Esophagus squamous epithelium (tissue), 5 donors: ENCODE data around the gene SNIP1. TPM values are rescaled to one million over a fixed set of nuclear protein-coding genes. Genes with fewer than 3 reads are reported as not detected.
A peak's percentile ranks its signal among the peaks of the same experiment; 100 is the strongest.

ENCODE experiments used
- DNase-seq: peaks from one replicate; lab custom pipeline; 2025; lab: John Stamatoyannopoulos, UW
- H3K27ac ChIP-seq, 4 donors: fragments of 200-600 bp; sonication (generic); one replicate each; pipeline ENCODE4 v1.5.1; 2016 to 2019; ENCODE audit warnings: mild to moderate bottlenecking in 1 of 4
- H3K27me3 ChIP-seq, 4 donors: fragments of 200-600 bp; sonication (generic); 1 replicate in 3 of 4; 2 replicates in 1 of 4; pipeline versions ENCODE4 v1.5.1 to v1.6.0; 2017 to 2021; ENCODE audit warnings: antibody characterized with exemption in 1 of 4
- H3K36me3 ChIP-seq, 3 donors: fragments of 200-600 bp; sonication (generic); one replicate each; pipeline ENCODE4 v1.5.1; 2016 to 2019
- H3K4me1 ChIP-seq, 3 donors: fragments of 200-600 bp; sonication (generic); one replicate each; pipeline ENCODE4 v1.5.1; 2017 to 2019
- H3K4me3 ChIP-seq, 4 donors: fragments of 200-600 bp; sonication (generic); 1 replicate in 3 of 4; 2 replicates in 1 of 4; pipeline ENCODE4 v1.5.1; 2016 to 2019; ENCODE audit warnings: mild to moderate bottlenecking in 2 of 4, moderate library complexity in 1 of 4
- H3K9me3 ChIP-seq, 3 donors: fragments of 200-600 bp; sonication (generic); one replicate each; pipeline ENCODE4 v1.5.1; 2016 to 2019
- CTCF ChIP-seq, 6 experiments: fragments of 450-650 bp in 4 of 6; fragments of 200-600 bp in 2 of 6; sonication (generic) in 2 of 6; IDR thresholded peaks; one replicate each; pipeline ENCODE4 v1.5.1; 2016 to 2019; ENCODE audit warnings: antibody characterized with exemption in 6 of 6, mild to moderate bottlenecking in 4 of 6, moderate library complexity in 4 of 6
- POLR2A ChIP-seq, 4 donors: fragments of 450-650 bp; IDR thresholded peaks; one replicate each; pipeline ENCODE4 v1.6.1; 2017; ENCODE audit warnings: antibody characterized with exemption in 4 of 4, mild to moderate bottlenecking in 4 of 4, moderate library complexity in 3 of 4
- WGBS, 2 donors: methylation state at CpG; one replicate each; pipeline ENCODE4 v1.1.5; 2018; 5-methylcytosine and 5-hydroxymethylcytosine counted together
- intact Hi-C: fragments of 100-400 bp; cut with DNase I; formaldehyde crosslinking; loops from one replicate; pipeline ENCODE4 v1.15.0; 2022
- total RNA-seq, 4 donors: library from RNA; depleted of rRNA; stranded (reverse); fragments of >200 nt; gene quantifications; one replicate each; pipeline ENCODE4 v1.1.0, GENCODE V29; 2016
- donor health status: DM: yes; HTN: yes; CAD: no.

Gene SNIP1, protein sequence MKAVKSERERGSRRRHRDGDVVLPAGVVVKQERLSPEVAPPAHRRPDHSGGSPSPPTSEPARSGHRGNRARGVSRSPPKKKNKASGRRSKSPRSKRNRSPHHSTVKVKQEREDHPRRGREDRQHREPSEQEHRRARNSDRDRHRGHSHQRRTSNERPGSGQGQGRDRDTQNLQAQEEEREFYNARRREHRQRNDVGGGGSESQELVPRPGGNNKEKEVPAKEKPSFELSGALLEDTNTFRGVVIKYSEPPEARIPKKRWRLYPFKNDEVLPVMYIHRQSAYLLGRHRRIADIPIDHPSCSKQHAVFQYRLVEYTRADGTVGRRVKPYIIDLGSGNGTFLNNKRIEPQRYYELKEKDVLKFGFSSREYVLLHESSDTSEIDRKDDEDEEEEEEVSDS
- total RNA-seq: 10 to 100 TPM; 10.5 to 21.1 (median 13.1) TPM

GRCh38 chr1:37553927-37554808, at the start of gene SNIP1:
Gene SNIP1 (minus strand): TSS chr1:37554293. CDS start chr1:37554229, 64 bp downstream.
- intact Hi-C loops: loop anchor here (10.0 kb wide), 1 partner anchor 131 kb away; no protein-coding TSS in a partner anchor
- Histone ChIP-seq H3K27ac (peak within 1 kb of the TSS; percentile 87 to 94 (median 91)), H3K9me3 (no peaks in the 10 kb centered on the region), H3K27me3 (no peaks in the 10 kb centered on the region), H3K36me3 (peaks cover 0 to 36% (median 4%) of the 10 kb centered on the region in 3 donors), H3K4me1 (peaks cover 7 to 54% (median 23%) of the 10 kb centered on the region in 3 donors), H3K4me3 (peak within 1 kb of the TSS; percentile 88 to 95 (median 90))
- TF ChIP-seq POLR2A (IDR thresholded peaks at IDR 0.05) (peak in 3 of 4 donors; percentile 25 to 72 (median 66)), CTCF (IDR thresholded peaks at IDR 0.05) (peak in 1 of 6 experiments; percentile 36)
- 25 to 56% methylated on average over 12 to 24 of the region's 54 CpGs for WGBS, 2 donors
- peak; percentile 59 for DNase-seq

- WGBS, 2 donors: 36 to 39% methylated on average over 6 to 8 of the region's 8 CpGs
- TF ChIP-seq POLR2A (IDR thresholded peaks at IDR 0.05) (no peak), CTCF (IDR thresholded peaks at IDR 0.05) (peak in 5 of 6 experiments; percentile 39 to 62 (median 48))
- H3K9me3 ChIP-seq: no peaks in the 10 kb centered on the region
- no peak for DNase-seq
- no peak overlapping the region for H3K27ac ChIP-seq
- intact Hi-C loops: loop anchor here (5.0 kb wide), 1 partner anchor 79 kb away; no protein-coding TSS in a partner anchor
- no peak overlapping the region for H3K4me3 ChIP-seq
- no peaks in the 10 kb centered on the region for H3K36me3 ChIP-seq
- peaks cover 0 to 25% (median 0%) of the 10 kb centered on the region in 3 donors for H3K4me1 ChIP-seq
- peaks cover 0 to 32% (median 0%) of the 10 kb centered on the region in 4 donors for H3K27me3 ChIP-seq
Measured at GRCh38 chr1:37602750-37603694, 48.9 kb upstream of the SNIP1 start.

DNA sequence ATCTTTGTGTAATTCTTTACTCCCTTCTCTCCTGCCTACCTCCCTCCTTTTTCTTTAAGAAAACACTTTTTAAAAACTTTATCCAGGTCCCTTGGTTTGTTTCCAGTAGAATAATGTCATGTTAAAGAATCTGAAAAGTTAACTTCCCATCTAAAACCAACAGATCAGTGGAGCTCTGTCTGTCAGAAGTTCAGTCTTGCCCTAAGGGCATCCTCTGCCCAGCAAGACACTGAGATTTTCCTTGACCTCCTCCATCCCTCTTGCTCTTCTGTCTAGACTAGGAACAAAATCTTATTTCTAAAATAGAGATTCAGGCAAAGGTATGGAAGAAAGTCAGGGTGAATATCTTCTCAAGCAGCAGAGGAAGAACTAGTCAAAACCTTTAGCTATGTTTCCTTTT, 47.3 kb upstream of the SNIP1 start:
- intact Hi-C loops: loop anchor here (5.0 kb wide), 1 partner anchor 81 kb away; no protein-coding TSS in a partner anchor
- no peaks in the 10 kb centered on the region for H3K36me3 ChIP-seq
- no peaks in the 10 kb centered on the region for H3K9me3 ChIP-seq
- H3K4me3 ChIP-seq: no peak overlapping the region
- TF ChIP-seq POLR2A (IDR thresholded peaks at IDR 0.05) (no peak), CTCF (IDR thresholded peaks at IDR 0.05) (no peak)
- no peak for DNase-seq
- peaks cover 0 to 17% (median 0%) of the 10 kb centered on the region in 4 donors for H3K27me3 ChIP-seq
- H3K4me1 ChIP-seq: peaks cover 0 to 20% (median 0%) of the 10 kb centered on the region in 3 donors
- H3K27ac ChIP-seq: no peak overlapping the region

DNA sequence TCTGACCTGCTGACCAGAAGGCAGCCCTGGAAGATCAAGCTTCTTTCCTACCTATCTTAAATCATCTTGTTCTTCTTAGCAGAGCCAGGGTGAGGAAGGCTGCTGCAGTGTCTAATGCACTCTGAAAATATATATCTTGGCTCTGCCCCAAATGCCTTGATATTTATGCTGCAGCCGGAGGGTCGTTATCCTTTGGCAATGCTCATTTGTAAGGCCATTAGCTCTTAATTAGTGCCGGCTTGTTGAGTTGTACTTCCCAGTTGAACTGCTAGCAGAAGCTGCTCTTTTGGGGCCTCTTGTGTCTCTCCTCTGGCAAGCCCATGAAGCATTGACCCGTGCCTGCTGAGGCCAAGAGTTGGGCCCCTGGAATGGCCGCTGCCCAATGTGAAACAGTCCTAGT, 45.8 kb upstream of the SNIP1 start:
- peaks cover 3 to 15% (median 6%) of the 10 kb centered on the region in 3 donors for H3K4me1 ChIP-seq
- H3K9me3 ChIP-seq: no peaks in the 10 kb centered on the region
- 78% methylated on average over 3 of the region's 5 CpGs; no CpG with 5 or more reads in 1 of the 2 donors for WGBS, 2 donors
- H3K4me3 ChIP-seq: no peak overlapping the region
- H3K27me3 ChIP-seq: peaks cover 0 to 12% (median 0%) of the 10 kb centered on the region in 4 donors
- intact Hi-C loops: loop anchor here (5.0 kb wide), 1 partner anchor 82 kb away; no protein-coding TSS in a partner anchor
- no peak for TF ChIP-seq CTCF (IDR thresholded peaks at IDR 0.05)
- no peak for TF ChIP-seq POLR2A (IDR thresholded peaks at IDR 0.05)
- no peak overlapping the region for H3K27ac ChIP-seq
- no peaks in the 10 kb centered on the region for H3K36me3 ChIP-seq
- DNase-seq: no peak
